Smooth muscle cell of the brain vasculature (primary cell): ENCODE data around the gene VAMP1.
A peak's percentile ranks its signal among the peaks of the same experiment; 100 is the strongest.
"Not testable (repeated sequence)": the region's sequence is repeated elsewhere in the genome, so short reads cannot be mapped to it uniquely, and the experiment has no call there.

Source experiments
- DNase-seq: peaks from one replicate; pipeline ENCODE4 v3.0.0-alpha.2; 2012; ENCODE audit warnings: low read depth, low spot score

Gene VAMP1

GRCh38 chr12:6470375-6471163 is at the start of gene VAMP1:
TSS of gene VAMP1 (minus strand) at chr12:6470677. CDS start at chr12:6470531, 146 bp downstream.
- DNase-seq: peak; percentile 87

- no peak for DNase-seq
Observed at GRCh38 chr12:6520186-6520585, 49.7 kb upstream of the VAMP1 start.

GRCh38 chr12:6508087-6508486 is 37.6 kb upstream of the VAMP1 start:
- DNase-seq: no peak

GRCh38 chr12:6507102-6507998 is 36.9 kb upstream of the VAMP1 start:
- no peak for DNase-seq

- no peak for DNase-seq
Observed at GRCh38 chr12:6500466-6500865, 30.0 kb upstream of the VAMP1 start.

GRCh38 chr12:6497291-6497690 is 26.8 kb upstream of the VAMP1 start:
- DNase-seq: not testable (repeated sequence)

- no peak for DNase-seq
Observed at GRCh38 chr12:6494968-6495367, 24.5 kb upstream of the VAMP1 start.

- DNase-seq: peak; percentile 10
Observed at GRCh38 chr12:6494258-6494743, 23.8 kb upstream of the VAMP1 start.

- peak; percentile 91 for DNase-seq
Observed at GRCh38 chr12:6493497-6494257, 23.2 kb upstream of the VAMP1 start, which contains the start of gene NCAPD2. TSS of gene NCAPD2 (plus strand) at chr12:6494102. CDS start at chr12:6495099, 997 bp downstream.

- DNase-seq: peak; percentile 82
Observed at GRCh38 chr12:6492838-6493496, 22.5 kb upstream of the VAMP1 start, which contains the start of gene MRPL51. TSS of gene MRPL51 (minus strand) at chr12:6493262. CDS start at chr12:6493136, 126 bp downstream.

GRCh38 chr12:6490673-6491072 is 20.2 kb upstream of the VAMP1 start:
- not testable (repeated sequence) for DNase-seq

GRCh38 chr12:6489449-6489848 is 19.0 kb upstream of the VAMP1 start:
- DNase-seq: no peak

- DNase-seq: no peak
Observed at GRCh38 chr12:6488240-6488639, 17.8 kb upstream of the VAMP1 start.

- no peak for DNase-seq
Observed at GRCh38 chr12:6478416-6478815, 7.9 kb upstream of the VAMP1 start.

- DNase-seq: not testable (repeated sequence)
Observed at GRCh38 chr12:6477601-6478377, 7.3 kb upstream of the VAMP1 start.

GRCh38 chr12:6476489-6476888 is 6.0 kb upstream of the VAMP1 start:
- peak; percentile 20 for DNase-seq

- DNase-seq: not testable (repeated sequence)
Observed at GRCh38 chr12:6475233-6475975, 4.9 kb upstream of the VAMP1 start.

- no peak for DNase-seq
Observed at GRCh38 chr12:6472491-6472890, 2.0 kb upstream of the VAMP1 start.

GRCh38 chr12:6471989-6472360 is 1.5 kb upstream of the VAMP1 start:
- DNase-seq: no peak
